ENCODE data around the gene HSPA12B. TPM values are rescaled to one million over a fixed set of nuclear protein-coding genes. Genes with fewer than 3 reads are reported as not detected.

Gene HSPA12B
- total RNA-seq, 1 experiment from 2014 or later: not detected

DNA sequence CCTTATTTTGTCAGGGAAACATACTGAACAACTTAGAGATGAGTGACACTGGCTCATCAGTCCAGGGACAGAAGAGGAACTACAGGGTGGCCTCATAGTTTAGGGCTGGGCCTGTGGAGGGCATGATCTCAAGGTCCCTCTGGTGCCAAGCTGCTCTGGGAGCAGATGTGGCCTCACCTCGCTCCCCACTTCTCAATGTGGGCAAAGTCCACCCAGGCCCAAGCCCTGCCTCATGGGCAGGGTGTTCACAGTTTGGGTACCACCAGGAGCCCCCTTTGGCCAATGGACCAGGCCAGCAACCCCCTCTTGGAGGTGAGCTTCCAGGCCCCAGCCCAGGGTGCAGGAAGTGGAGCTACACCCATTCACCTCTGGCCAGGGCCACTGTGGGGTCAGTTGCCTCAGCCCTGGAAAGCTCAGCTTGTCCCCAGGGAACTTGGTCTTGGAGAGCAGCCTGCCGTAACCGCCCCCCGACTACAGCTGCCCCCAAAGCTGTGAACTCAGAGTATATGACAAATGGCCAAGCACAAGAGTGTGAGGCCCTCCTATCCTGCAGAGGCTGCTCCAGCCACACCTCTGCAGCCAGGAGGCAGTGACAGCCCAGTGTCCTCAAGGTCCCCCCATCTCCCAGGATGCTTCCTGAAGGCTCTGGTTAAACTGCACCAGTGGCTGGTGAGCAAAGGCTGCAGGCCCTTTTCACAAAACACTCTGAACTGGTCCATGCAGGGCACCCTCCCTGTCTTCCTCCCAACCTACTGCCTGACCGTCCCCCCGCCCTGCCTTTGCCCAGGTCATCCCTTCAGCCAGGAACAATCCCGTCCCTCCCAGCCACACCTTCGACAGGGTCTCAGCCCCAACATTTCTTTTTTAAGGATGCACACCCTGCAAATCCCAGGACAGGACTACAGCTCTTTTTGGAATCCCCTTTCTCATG lies 31.5 kb downstream of the HSPA12B start:
- H3K4me1 ChIP-seq (replicated peaks): peaks cover 20% of the 10 kb centered on the region
- no peaks in the 10 kb centered on the region for H3K27me3 ChIP-seq (replicated peaks)
- no peak for DNase-seq (ENCODE audit: low read depth in 1 of 2, low spot score in 2 of 2)

DNA sequence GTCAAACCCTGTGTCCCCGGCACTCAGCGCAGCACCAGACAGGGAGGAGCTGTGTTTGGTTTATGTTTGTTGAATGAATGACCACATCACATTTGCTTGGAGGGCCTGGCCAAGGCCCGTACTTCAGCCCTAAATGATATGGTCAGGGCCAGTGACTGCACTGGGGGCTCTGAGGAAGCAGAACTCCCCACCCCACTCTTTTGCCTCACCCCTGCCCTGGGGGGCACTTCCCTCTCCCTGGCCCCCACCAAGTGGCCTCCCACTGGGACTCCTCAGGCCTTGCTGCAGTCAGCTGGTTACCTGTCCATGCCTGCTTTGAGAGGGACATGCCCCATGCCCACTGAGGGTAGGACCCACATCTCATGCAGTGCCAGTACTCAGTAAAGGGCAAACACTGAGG lies 32.2 kb downstream of the HSPA12B start:
- no peaks in the 10 kb centered on the region for H3K9me3 ChIP-seq (replicated peaks)
- no peak for DNase-seq (ENCODE audit: low read depth in 1 of 2, low spot score in 2 of 2)
- no peaks in the 10 kb centered on the region for H3K36me3 ChIP-seq
- no peak overlapping the region for H3K4me3 ChIP-seq
- no peaks in the 10 kb centered on the region for H3K27me3 ChIP-seq (replicated peaks)
- H3K27ac ChIP-seq: no peak overlapping the region
- peaks cover 27% of the 10 kb centered on the region for H3K4me1 ChIP-seq (replicated peaks)

More for the DNA sequence above, 31.5 kb downstream of the HSPA12B start:
- Histone ChIP-seq H3K36me3 (no peaks in the 10 kb centered on the region), H3K4me3 (no peak overlapping the region), H3K27ac (no peak overlapping the region), H3K9me3 (replicated peaks) (no peaks in the 10 kb centered on the region)

DNA sequence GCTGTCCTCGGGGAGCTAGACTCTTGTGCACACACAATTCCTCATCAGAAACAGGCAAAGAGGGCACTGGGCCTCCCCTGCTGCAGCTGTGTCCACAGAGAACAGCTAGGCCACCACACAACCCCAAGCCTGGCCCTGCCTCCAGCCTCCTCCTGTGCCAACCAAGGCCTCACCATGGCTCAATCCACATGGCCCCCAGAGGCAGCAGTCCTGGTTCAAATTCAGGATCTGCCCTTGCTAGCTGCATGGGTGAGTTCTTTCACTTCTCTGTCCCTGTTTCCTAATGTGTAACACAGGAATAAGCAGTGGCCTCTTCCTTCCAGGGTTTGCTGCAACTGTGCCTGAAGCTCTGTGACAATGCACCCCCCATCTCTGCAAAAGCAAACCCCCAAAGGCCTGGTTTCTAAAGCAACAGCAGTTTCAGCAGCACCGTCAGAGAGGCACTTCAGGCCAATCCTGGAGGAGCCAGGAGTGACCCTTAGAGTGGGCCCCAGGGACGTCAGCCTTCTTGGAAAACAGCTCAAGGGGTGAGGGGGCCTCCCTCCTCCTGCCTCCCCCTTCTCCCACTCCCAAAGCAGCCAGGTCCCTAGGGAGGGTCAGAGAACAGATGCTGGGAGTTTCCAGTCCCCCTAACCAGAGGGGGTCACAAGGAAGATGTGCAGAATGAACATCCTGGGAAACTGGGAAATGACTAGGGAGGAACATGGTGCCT lies 32.8 kb downstream of the HSPA12B start:
- H3K4me1 ChIP-seq (replicated peaks): peaks cover 31% of the 10 kb centered on the region
- H3K27ac ChIP-seq: no peak overlapping the region
- H3K27me3 ChIP-seq (replicated peaks): no peaks in the 10 kb centered on the region
- no peaks in the 10 kb centered on the region for H3K9me3 ChIP-seq (replicated peaks)
- H3K36me3 ChIP-seq: no peaks in the 10 kb centered on the region
- DNase-seq (ENCODE audit: low read depth in 1 of 2, low spot score in 2 of 2): no peak
- no peak overlapping the region for H3K4me3 ChIP-seq

DNA sequence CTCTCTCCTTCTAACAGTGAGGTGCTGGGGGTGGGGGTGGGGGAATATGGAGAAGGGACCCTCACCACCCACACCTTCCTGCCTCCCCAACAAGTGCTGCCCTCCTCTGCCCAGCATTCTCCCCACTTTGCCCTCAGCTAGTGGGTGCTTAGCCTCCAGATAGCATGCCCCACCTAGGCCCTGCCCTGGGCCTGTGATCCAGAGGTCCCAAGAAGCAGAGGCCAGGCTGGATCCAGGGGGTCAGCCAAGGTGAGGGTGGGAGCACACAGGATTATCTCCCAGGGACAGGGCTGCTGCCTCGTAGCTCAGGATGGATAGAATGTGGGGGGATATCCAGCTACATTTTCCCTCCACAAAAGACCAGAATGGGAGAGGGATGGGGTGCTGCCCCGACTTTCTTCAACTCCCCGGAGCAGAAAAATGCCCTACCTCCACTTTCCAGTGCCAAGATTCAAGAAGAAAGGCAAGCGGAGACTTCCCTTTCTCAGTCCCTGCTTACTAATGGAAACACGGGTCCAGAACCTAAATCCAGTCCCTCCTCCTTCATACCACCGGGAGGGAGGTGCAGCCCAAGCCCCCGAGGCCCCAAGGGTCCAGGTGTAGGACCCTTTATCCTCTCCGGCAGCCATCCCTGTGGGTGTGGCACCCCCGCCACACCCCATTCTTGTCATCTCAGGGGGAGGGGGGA lies 34.1 kb downstream of the HSPA12B start:
- Histone ChIP-seq H3K9me3 (replicated peaks) (no peaks in the 10 kb centered on the region), H3K27ac (no peak overlapping the region), H3K4me1 (replicated peaks) (peaks cover 31% of the 10 kb centered on the region), H3K4me3 (peak overlapping the region; percentile 49), H3K36me3 (no peaks in the 10 kb centered on the region), H3K27me3 (replicated peaks) (no peaks in the 10 kb centered on the region)
- DNase-seq (ENCODE audit: low read depth in 1 of 2, low spot score in 2 of 2): no peak

DNA sequence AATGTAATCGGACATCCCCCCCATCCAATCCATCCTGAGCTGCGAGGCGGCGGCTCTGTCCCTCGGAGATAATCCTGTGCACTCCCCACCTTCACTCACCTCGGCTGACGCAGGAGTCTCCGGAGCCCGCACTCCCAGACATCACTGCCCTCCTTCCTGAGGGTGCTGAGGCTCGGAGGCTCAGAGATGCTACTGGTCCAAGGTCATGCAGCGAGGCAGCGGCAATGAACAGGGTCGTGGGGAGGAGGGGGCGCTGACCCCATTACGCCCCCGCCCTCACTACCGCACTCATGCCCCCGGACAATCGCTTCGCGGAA lies 34.6 kb downstream of the HSPA12B start:
- Histone ChIP-seq H3K27me3 (replicated peaks) (no peaks in the 10 kb centered on the region), H3K9me3 (replicated peaks) (no peaks in the 10 kb centered on the region), H3K27ac (no peak overlapping the region), H3K4me3 (peak overlapping the region; percentile 49), H3K4me1 (replicated peaks) (peaks cover 31% of the 10 kb centered on the region), H3K36me3 (no peaks in the 10 kb centered on the region)
- DNase-seq (ENCODE audit: low read depth in 1 of 2, low spot score in 2 of 2): no peak

DNA sequence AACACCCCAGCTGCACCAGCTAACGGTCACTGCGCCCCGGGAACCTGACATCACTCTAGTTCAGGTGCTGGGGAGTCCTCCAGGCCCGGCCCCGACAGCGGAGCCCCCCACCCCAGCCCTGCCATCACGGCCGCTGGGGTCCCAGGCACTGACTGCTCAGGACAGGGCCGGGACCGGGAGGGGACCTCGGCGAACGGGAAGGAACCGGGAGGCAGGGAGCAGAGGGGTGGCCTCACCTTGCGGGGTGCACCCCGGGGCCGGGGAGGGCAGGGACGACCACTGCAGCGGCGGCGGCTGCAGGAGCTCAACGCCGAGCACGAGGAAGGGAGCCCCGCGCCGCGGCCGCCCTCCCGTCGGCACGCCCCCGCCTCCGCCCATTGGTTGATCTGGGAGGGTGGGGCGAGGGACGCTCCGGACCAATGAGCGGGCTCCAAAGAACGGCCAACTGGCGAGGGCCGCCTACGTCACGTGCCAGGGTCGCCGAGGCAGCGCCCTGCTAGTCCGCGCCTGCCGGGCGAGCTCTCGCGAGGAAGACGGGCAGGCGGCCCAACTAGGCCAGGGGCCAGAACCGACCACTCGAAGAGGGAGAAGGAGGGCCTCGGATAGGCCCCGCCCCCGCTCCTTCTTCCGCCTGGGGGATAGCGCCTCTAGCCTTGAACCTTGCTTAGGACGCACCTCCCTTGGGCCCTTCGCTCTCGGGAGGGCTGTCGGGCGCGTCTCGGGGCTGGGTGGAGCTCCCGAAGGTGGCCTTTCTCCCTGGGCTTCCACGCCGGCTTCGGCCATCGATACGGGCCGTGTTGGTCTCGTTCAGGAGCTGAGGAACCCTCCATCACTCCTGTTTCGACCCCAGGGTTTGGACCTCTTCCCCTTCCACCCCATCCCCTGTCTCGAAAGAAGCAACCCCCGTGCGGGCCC lies 35.2 kb downstream of the HSPA12B start, which contains the start of gene ADISSP:
ADISSP (minus strand) TSS at position 327 of the 915 bp plus-strand sequence. CDS start 7,653 bp downstream, outside the sequence.
- Histone ChIP-seq H3K27ac (peak within 1 kb of the TSS; percentile 69), H3K9me3 (replicated peaks) (no peaks in the 10 kb centered on the region), H3K36me3 (no peaks in the 10 kb centered on the region), H3K4me3 (peak within 1 kb of the TSS; percentile 49), H3K27me3 (replicated peaks) (no peaks in the 10 kb centered on the region), H3K4me1 (replicated peaks) (peaks cover 31% of the 10 kb centered on the region)
- peak; percentile 98 to 99 for DNase-seq (ENCODE audit: low read depth in 1 of 2, low spot score in 2 of 2)

DNA sequence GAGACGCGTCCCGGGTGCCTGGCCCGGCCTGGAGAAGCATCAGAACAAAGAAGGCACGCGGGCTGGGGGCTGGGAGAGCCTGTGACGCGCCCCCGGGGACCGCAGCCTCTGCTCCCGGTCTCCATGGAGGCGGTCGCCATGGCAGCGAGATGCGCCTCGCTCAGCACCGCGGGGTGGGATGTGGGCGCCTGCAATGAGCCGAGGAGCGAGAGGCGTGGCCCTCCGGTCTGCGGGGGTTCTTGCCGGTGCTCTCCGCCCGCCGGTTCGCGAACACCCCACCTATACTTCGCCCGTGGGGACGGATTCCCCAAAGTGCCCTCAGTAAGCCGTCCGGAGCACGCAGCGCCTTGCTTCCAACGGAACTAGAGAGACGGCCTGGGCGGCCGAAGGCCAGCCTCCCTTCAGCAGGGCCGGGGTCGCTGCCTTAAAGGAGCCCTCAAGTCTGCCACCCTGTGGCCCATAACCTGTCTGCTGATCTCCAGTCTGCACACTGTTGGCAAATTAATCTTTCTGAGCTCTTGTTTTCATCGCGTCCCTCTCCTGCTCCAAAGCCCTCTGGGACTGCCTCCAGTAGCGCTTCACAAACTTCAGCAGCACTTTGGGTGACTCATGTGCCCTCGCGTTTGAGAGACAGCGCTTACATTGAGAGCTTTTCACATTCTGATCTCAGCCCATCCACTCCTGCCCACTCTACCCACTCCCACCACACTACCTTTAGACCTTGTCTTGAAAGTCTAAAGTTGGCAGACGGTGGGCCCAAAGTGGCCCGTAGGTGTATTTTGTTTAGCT lies 36.1 kb downstream of the HSPA12B start:
- Histone ChIP-seq H3K36me3 (no peaks in the 10 kb centered on the region), H3K4me1 (replicated peaks) (peaks cover 31% of the 10 kb centered on the region), H3K27ac (peak overlapping the region; percentile 69), H3K9me3 (replicated peaks) (no peaks in the 10 kb centered on the region), H3K4me3 (peak overlapping the region; percentile 49), H3K27me3 (replicated peaks) (no peaks in the 10 kb centered on the region)
- peak; percentile 78 to 88 for DNase-seq (ENCODE audit: low read depth in 1 of 2, low spot score in 2 of 2)

DNA sequence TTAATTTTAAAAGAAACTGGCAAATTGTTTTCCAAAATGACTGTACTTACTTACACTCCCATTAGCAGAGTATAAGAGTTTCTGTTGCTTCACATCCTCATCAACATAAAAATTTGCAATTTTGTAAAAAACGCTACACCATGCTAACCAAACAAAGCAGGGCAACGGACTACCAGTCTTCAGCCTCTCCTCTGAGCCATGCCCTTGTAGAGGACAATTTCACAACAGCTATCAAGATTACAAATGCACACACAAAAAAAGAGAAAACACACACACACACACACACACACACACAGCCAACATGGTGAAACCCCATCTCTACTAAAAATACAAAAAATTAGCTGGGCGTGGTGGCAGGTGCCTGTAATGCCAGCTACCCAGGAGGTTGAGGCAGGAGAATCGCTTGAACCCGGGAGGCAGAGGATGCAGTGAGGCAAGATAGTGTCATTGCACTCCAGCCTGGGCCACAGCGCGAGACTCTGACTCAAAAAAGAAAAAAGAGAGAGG lies 39.1 kb downstream of the HSPA12B start:
- no peaks in the 10 kb centered on the region; the same call in 1 of the 2 replicates for H3K9me3 ChIP-seq (replicated peaks)
- H3K4me3 ChIP-seq: no peak overlapping the region
- no peak for DNase-seq (ENCODE audit: low read depth in 1 of 2, low spot score in 2 of 2)
- peaks cover 30% of the 10 kb centered on the region for H3K4me1 ChIP-seq (replicated peaks)
- no peaks in the 10 kb centered on the region for H3K27me3 ChIP-seq (replicated peaks)
- no peaks in the 10 kb centered on the region for H3K36me3 ChIP-seq
- H3K27ac ChIP-seq: no peak overlapping the region

DNA sequence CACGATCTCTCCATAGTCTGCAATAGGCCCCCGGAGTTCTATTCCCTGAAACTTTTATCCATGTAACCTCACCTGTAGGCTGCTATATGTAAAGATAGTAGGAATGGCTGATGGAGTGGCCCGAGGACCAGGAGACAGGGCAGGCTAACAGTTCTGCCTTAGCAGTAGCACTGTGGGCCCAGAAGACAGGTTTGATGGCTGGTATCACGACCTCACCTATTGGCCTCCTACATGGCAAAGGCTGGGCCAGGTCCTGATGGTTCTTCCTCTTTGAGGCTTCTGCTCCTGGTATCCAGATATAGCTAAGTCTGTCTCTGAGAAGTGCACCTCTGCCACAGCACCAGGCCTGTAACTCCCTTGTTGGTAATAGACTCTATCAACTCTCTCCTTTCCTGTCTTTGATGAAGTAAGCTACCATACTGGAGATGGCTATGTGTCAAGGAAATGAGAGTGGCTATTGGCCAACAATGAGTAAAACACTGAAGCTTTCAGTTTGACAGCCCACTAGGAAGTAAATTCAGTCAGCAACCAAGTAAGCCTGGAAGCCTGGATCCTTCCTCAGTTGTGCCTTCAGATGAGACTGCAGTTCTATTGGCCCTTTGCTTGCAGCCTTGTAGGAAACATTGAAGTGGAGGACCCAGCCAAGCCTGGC lies 43.1 kb downstream of the HSPA12B start:
- H3K4me1 ChIP-seq (replicated peaks): peaks cover 9% of the 10 kb centered on the region
- no peak overlapping the region for H3K27ac ChIP-seq
- no peak overlapping the region for H3K4me3 ChIP-seq
- peaks cover 15% of the 10 kb centered on the region for H3K27me3 ChIP-seq (replicated peaks)
- H3K36me3 ChIP-seq: no peaks in the 10 kb centered on the region
- no peaks in the 10 kb centered on the region; the same call in 1 of the 2 replicates for H3K9me3 ChIP-seq (replicated peaks)
- DNase-seq (ENCODE audit: low read depth in 1 of 2, low spot score in 2 of 2): no peak

DNA sequence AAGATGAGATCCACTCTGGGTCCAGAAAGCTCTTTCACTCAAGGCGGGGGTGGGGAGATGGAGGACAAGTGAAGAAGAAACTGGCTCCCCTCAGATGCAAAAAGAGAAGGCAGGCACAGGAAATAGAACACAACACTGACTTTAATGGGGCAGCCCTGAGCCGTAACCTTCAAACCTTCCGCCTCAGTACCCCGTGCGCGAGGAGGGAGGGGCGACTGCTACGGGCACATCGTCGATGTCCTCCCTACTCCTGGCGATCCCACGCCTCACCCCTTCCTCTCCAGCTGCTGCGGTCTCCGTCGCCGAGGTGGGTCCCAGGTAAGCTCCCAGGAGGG lies 44.9 kb downstream of the HSPA12B start:
- Histone ChIP-seq H3K27me3 (replicated peaks) (peaks cover 15% of the 10 kb centered on the region), H3K27ac (no peak overlapping the region), H3K9me3 (replicated peaks) (no peaks in the 10 kb centered on the region; the same call in 1 of the 2 replicates), H3K36me3 (peaks cover 6% of the 10 kb centered on the region), H3K4me3 (0 out of 2 replicates have a peak overlapping the region, but pooled peaks have one; percentile 12), H3K4me1 (replicated peaks) (peaks cover 14% of the 10 kb centered on the region)
- DNase-seq (ENCODE audit: low read depth in 1 of 2, low spot score in 2 of 2): no peak

DNA sequence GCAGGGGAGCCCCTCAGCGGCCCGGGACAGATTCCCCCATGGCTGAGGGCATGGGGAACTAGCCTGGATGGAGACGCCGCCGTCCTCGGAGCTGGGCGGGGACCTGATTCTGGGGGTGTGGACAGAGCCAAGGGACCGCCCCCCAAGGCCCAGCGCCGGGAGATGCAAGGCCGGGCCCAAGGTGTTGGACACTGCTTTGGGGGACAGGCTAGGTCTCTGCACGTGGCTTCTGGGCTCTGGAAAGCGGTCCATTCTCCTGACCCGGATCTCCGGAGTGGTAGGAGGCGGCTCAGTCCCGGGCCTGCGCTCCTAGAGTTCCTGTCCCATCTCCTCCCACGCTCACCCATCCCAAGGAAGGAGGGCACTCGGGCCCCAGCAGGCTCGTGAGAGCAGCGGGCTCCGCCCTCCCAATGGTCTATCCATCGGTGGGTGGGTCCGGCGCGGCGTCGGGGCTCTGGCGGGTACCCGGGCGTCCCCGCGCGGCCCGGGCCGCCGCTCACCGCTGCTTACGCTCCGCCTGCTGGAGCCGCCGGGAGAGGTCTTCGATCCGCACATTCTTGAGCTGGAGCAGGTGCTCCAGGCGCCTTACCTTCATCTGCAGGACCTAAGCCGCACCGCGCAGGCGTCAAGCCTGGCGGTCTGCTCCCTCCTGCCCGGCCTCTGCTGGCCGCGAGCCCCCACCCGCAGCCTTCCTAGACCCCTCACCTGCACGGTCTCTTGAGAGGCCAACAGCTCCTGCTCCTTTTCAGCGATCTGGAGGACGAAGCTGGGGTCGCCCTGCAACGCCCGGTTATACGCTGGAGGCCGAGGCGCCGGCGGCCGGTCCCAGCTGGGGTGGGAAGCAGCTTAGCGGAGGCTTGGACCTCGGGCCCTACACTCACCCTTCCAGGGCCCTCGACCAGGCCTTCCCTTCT lies 45.5 kb downstream of the HSPA12B start:
- Histone ChIP-seq H3K36me3 (peaks cover 11% of the 10 kb centered on the region), H3K4me1 (replicated peaks) (peaks cover 14% of the 10 kb centered on the region), H3K9me3 (replicated peaks) (no peaks in the 10 kb centered on the region; the same call in 1 of the 2 replicates), H3K27ac (no peak overlapping the region), H3K4me3 (0 out of 2 replicates have a peak overlapping the region, but pooled peaks have one; percentile 12), H3K27me3 (replicated peaks) (peaks cover 15% of the 10 kb centered on the region)
- DNase-seq (ENCODE audit: low read depth in 1 of 2, low spot score in 2 of 2): no peak

Measured in SJSA1 (cell line).